HK-2 (cell line): ENCODE results near the gene PIGU.
"Not testable (repeated sequence)": the region's sequence is repeated elsewhere in the genome, so short reads cannot be mapped to it uniquely, and the experiment has no call there.

Experiments
- DNase-seq: peaks from one replicate; pipeline ENCODE4 v3.0.0-alpha.2; 2018; ENCODE audit not compliant: unreplicated experiment

Gene PIGU

GRCh38 chr20:34621383-34622367, 55.2 kb downstream of the PIGU start:
- DNase-seq = no peak

GRCh38 chr20:34621036-34621343, 55.9 kb downstream of the PIGU start:
- DNase-seq = no peak

- DNase-seq = no peak
These were observed 58.2 kb downstream of the PIGU start for GRCh38 chr20:34618676-34619075.

GRCh38 chr20:34616913-34617312, 60.0 kb downstream of the PIGU start:
- not testable (repeated sequence) for DNase-seq

- DNase-seq = no peak
These were observed 61.4 kb downstream of the PIGU start for GRCh38 chr20:34615477-34615876.

- DNase-seq = not testable (repeated sequence)
These were observed 64.9 kb downstream of the PIGU start for GRCh38 chr20:34611976-34612375.

GRCh38 chr20:34607066-34607465, 69.8 kb downstream of the PIGU start:
- no peak for DNase-seq

GRCh38 chr20:34604980-34605788, 71.7 kb downstream of the PIGU start:
- no peak for DNase-seq

- DNase-seq = no peak
These were observed 75.8 kb downstream of the PIGU start for GRCh38 chr20:34600892-34601653.

- no peak for DNase-seq
These were observed 81.3 kb downstream of the PIGU start for GRCh38 chr20:34595377-34596184.

- no peak for DNase-seq
These were observed 90.3 kb downstream of the PIGU start for GRCh38 chr20:34586488-34587163.

GRCh38 chr20:34585019-34585418, 91.9 kb downstream of the PIGU start:
- DNase-seq = no peak

GRCh38 chr20:34583544-34583943, 93.3 kb downstream of the PIGU start:
- no peak for DNase-seq

- no peak for DNase-seq
These were observed 94.0 kb downstream of the PIGU start for GRCh38 chr20:34582911-34583310.

- no peak for DNase-seq
These were observed 94.7 kb downstream of the PIGU start for GRCh38 chr20:34582221-34582620.

- peak; percentile 30 for DNase-seq
These were observed 95.3 kb downstream of the PIGU start for GRCh38 chr20:34581341-34582184.

- DNase-seq = no peak
These were observed 96.6 kb downstream of the PIGU start for GRCh38 chr20:34579979-34580940.

- DNase-seq = peak; percentile 77
These were observed 97.5 kb downstream of the PIGU start for GRCh38 chr20:34579191-34579978.
